ENCODE results near the gene TAAR1. TPM values are rescaled to one million over a fixed set of nuclear protein-coding genes. Genes with fewer than 3 reads are reported as not detected.
A peak's percentile ranks its signal among the peaks of the same experiment; 100 is the strongest.
"Not testable (repeated sequence)": the region's sequence is repeated elsewhere in the genome, so short reads cannot be mapped to it uniquely, and the experiment has no call there.

The TAAR1 gene
- total RNA-seq, 1 experiment from 2014 or later: not detected

DNA sequence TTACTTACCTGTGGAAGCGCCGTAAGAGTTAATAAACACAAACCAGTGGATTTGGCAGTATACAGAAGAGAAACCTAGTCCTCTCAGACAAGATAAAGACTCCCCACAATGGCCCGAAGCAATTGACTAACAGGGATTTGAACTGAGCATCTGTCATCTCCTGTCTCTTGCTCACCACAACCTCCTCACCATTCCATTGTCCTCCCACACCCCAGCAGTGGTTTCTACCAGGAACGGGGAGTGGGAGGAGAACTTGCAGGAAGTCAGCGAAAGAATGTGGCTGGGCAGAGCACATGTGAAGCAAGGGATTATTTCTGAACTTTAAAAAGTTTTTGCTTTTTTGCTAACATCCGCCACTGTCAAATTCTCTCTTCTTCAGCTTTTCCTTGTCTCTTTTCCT, 24.6 kb upstream of the TAAR1 start:
- Histone ChIP-seq H3K9ac (ENCODE audit: low read length) (no peak overlapping the region; the same call in 1 of the 2 replicates), H2AFZ (ENCODE audit: low read length) (peak overlapping the region; percentile 74), H3K4me1 (ENCODE audit: insufficient read depth, low read length) (peaks cover 32% of the 10 kb centered on the region), H3K27me3 (ENCODE audit: low read length) (no peaks in the 10 kb centered on the region), H3K9me3 (ENCODE audit: low read length) (no peaks in the 10 kb centered on the region), H3K4me3 (ENCODE audit: low read length) (no peak overlapping the region), H3K9me2 (replicated peaks; ENCODE audit: low read length) (no peaks in the 10 kb centered on the region), H3K79me2 (ENCODE audit: low read length) (no peaks in the 10 kb centered on the region), H3F3A (ENCODE audit: low read length, unreplicated experiment) (no peaks in the 10 kb centered on the region), H3K36me3 (ENCODE audit: low read depth, low read length) (no peaks in the 10 kb centered on the region), H4K20me1 (ENCODE audit: low read length) (no peaks in the 10 kb centered on the region), H3K27ac (ENCODE audit: low read length) (peak overlapping the region; percentile 60), H3K4me2 (ENCODE audit: low read length) (no peak overlapping the region)
- peak; percentile 70 for DNase-seq
- intact Hi-C loops (cut with micrococcal nuclease): no loop called here
- no peak for ATAC-seq
- no TSS peak for BruUV-seq (replicated peaks)
- ChIA-PET POLR2A (ENCODE audit: unreplicated experiment) (no interaction called here), CTCF (no interaction called here)
- TF ChIP-seq EZH2phosphoT487 (IDR thresholded peaks at IDR 0.05; ENCODE audit: borderline replicate concordance, low read length) (no peak), EZH2 (IDR thresholded peaks at IDR 0.05; ENCODE audit: low read length, unreplicated experiment) (no peak)
- TF ChIP-seq, protein P1, sequence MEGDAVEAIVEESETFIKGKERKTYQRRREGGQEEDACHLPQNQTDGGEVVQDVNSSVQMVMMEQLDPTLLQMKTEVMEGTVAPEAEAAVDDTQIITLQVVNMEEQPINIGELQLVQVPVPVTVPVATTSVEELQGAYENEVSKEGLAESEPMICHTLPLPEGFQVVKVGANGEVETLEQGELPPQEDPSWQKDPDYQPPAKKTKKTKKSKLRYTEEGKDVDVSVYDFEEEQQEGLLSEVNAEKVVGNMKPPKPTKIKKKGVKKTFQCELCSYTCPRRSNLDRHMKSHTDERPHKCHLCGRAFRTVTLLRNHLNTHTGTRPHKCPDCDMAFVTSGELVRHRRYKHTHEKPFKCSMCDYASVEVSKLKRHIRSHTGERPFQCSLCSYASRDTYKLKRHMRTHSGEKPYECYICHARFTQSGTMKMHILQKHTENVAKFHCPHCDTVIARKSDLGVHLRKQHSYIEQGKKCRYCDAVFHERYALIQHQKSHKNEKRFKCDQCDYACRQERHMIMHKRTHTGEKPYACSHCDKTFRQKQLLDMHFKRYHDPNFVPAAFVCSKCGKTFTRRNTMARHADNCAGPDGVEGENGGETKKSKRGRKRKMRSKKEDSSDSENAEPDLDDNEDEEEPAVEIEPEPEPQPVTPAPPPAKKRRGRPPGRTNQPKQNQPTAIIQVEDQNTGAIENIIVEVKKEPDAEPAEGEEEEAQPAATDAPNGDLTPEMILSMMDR (conservative IDR thresholded peaks at IDR 0.05; ENCODE audit: low read depth, low read length): no peak

- H3K9me2 ChIP-seq (replicated peaks; ENCODE audit: low read length); CTCF ChIA-PET; H2AFZ ChIP-seq (ENCODE audit: low read length); H4K20me1 ChIP-seq (ENCODE audit: low read length); ATAC-seq; H3K36me3 ChIP-seq (ENCODE audit: low read depth, low read length); H3K79me2 ChIP-seq (ENCODE audit: low read length); H3K27ac ChIP-seq (ENCODE audit: low read length); H3K4me3 ChIP-seq (ENCODE audit: low read length); POLR2A ChIA-PET (ENCODE audit: unreplicated experiment); BruUV-seq (replicated peaks); DNase-seq; H3K27me3 ChIP-seq (ENCODE audit: low read length); H3K9ac ChIP-seq (ENCODE audit: low read length); H3K9me3 ChIP-seq (ENCODE audit: low read length); H3F3A ChIP-seq (ENCODE audit: low read length, unreplicated experiment); H3K4me2 ChIP-seq (ENCODE audit: low read length); intact Hi-C loops (cut with micrococcal nuclease): not testable (repeated sequence)
- H3K4me1 ChIP-seq (ENCODE audit: insufficient read depth, low read length): peaks cover 11% of the 10 kb centered on the region
Observed at GRCh38 chr6:132679094-132679493, 20.1 kb upstream of the TAAR1 start.

DNA sequence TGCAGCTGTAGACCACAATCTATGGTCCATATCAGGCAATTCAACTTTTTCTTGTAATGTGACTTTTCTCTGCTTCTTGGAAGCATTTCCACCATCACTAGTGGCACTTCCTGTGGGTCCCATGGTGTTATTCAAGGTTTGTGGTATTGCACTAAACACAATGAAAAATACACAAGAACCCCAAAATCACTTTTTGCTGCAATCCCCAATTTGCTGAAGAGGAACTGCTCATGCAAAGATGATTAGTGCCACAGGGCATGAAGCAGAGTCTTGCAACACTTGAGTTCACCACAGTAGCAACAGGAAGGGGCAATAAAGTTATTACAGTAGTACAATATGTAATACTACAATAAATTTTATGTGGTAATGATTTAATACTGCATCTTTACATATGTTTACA, 16.8 kb upstream of the TAAR1 start:
- DNase-seq (no peak), ATAC-seq (no peak)
- Histone ChIP-seq H3K4me1 (ENCODE audit: insufficient read depth, low read length) (no peaks in the 10 kb centered on the region), H3K9ac (ENCODE audit: low read length) (no peak overlapping the region), H3K79me2 (ENCODE audit: low read length) (no peaks in the 10 kb centered on the region), H3K27me3 (ENCODE audit: low read length) (no peaks in the 10 kb centered on the region), H3K4me3 (ENCODE audit: low read length) (no peak overlapping the region), H3K36me3 (ENCODE audit: low read depth, low read length) (no peaks in the 10 kb centered on the region), H3K9me2 (replicated peaks; ENCODE audit: low read length) (no peaks in the 10 kb centered on the region), H2AFZ (ENCODE audit: low read length) (no peak overlapping the region), H4K20me1 (ENCODE audit: low read length) (no peaks in the 10 kb centered on the region), H3K9me3 (ENCODE audit: low read length) (no peaks in the 10 kb centered on the region), H3F3A (ENCODE audit: low read length, unreplicated experiment) (no peaks in the 10 kb centered on the region), H3K4me2 (ENCODE audit: low read length) (no peak overlapping the region), H3K27ac (ENCODE audit: low read length) (no peak overlapping the region)
- TF ChIP-seq, protein P1 (conservative IDR thresholded peaks at IDR 0.05; ENCODE audit: low read depth, low read length): no peak
- TF ChIP-seq EZH2 (IDR thresholded peaks at IDR 0.05; ENCODE audit: low read length, unreplicated experiment) (no peak), EZH2phosphoT487 (IDR thresholded peaks at IDR 0.05; ENCODE audit: borderline replicate concordance, low read length) (no peak)
- intact Hi-C loops (cut with micrococcal nuclease): no loop called here
- POLR2A ChIA-PET (ENCODE audit: unreplicated experiment): no interaction called here
- CTCF ChIA-PET: no interaction called here
- BruUV-seq (replicated peaks): no TSS peak

All from PC-3 (cell line).